ENCODE data around the gene CACNA1I.

DNA sequence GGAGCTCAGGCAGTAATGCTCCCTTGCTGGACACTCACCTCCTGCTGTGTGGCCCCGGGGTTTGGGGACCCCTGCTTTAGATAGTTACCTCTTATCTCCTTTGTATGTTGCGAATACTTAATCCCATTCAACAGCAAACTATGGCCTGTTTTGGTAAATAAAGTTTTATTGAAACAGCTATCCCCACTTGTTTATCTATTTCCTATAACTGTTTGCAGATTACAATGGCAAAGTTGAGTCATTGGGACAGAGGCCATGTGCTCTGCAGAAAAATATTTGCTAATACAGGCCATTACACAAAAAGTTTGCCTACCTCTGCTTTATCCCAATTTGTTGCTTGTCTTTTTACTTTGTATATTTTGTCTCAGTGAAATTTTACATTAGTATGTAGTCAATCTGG lies 68.4 kb downstream of the CACNA1I start:
- TF ChIP-seq EZH2 (IDR thresholded peaks at IDR 0.05; ENCODE audit: low read depth, unreplicated experiment) (no peak), POLR2AphosphoS5 (IDR thresholded peaks at IDR 0.05; ENCODE audit: low read depth) (no peak), EZH2phosphoT487 (IDR thresholded peaks at IDR 0.05; ENCODE audit: unreplicated experiment) (no peak)
- TF ChIP-seq, protein P1, sequence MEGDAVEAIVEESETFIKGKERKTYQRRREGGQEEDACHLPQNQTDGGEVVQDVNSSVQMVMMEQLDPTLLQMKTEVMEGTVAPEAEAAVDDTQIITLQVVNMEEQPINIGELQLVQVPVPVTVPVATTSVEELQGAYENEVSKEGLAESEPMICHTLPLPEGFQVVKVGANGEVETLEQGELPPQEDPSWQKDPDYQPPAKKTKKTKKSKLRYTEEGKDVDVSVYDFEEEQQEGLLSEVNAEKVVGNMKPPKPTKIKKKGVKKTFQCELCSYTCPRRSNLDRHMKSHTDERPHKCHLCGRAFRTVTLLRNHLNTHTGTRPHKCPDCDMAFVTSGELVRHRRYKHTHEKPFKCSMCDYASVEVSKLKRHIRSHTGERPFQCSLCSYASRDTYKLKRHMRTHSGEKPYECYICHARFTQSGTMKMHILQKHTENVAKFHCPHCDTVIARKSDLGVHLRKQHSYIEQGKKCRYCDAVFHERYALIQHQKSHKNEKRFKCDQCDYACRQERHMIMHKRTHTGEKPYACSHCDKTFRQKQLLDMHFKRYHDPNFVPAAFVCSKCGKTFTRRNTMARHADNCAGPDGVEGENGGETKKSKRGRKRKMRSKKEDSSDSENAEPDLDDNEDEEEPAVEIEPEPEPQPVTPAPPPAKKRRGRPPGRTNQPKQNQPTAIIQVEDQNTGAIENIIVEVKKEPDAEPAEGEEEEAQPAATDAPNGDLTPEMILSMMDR (conservative IDR thresholded peaks at IDR 0.05; ENCODE audit: low read depth in 2 of 2), result no peak

Data from GM23338 (cell line).